Osteocyte (in vitro differentiated cells): ENCODE measurements around the gene ATP2A2. TPM values are rescaled to one million over a fixed set of nuclear protein-coding genes. Genes with fewer than 3 reads are reported as not detected.

Experiments
- DNase-seq: peaks from one replicate; pipeline ENCODE4 v3.0.0; 2021; ENCODE audit warnings: mixed read lengths; ENCODE audit not compliant: unreplicated experiment; ENCODE audit errors: extremely low spot score
- H3K27ac Mint-ChIP-seq: one replicate; pipeline ENCODE4 v1.8.0; 2021; ENCODE audit warnings: mild to moderate bottlenecking, mixed read lengths; ENCODE audit not compliant: unreplicated experiment
- H3K27me3 Mint-ChIP-seq: one replicate; pipeline ENCODE4 v1.8.0; 2021; ENCODE audit warnings: mixed read lengths; ENCODE audit not compliant: unreplicated experiment
- H3K36me3 Mint-ChIP-seq: one replicate; pipeline ENCODE4 v1.8.0; 2021; ENCODE audit warnings: mixed read lengths; ENCODE audit not compliant: unreplicated experiment
- H3K4me1 Mint-ChIP-seq: one replicate; pipeline ENCODE4 v1.8.0; 2021; ENCODE audit warnings: mixed read lengths; ENCODE audit not compliant: unreplicated experiment
- H3K4me3 Mint-ChIP-seq: one replicate; pipeline ENCODE4 v1.8.0; 2021; ENCODE audit warnings: mild to moderate bottlenecking, moderate library complexity, mixed read lengths; ENCODE audit not compliant: unreplicated experiment
- H3K9me3 Mint-ChIP-seq: one replicate; pipeline ENCODE4 v1.8.0; 2021; ENCODE audit warnings: mixed read lengths; ENCODE audit not compliant: unreplicated experiment
- CTCF ChIP-seq: fragments of 200-600 bp; sonication (generic); IDR thresholded peaks from 2 replicates; pipeline ENCODE4 v1.5.0; 2021; ENCODE audit warnings: antibody characterized with exemption, mild to moderate bottlenecking, moderate library complexity
- total RNA-seq: library from RNA; stranded (reverse); gene quantifications from 2 replicates; pipeline ENCODE4 v1.2.1, GENCODE V29; 2021

The ATP2A2 gene
- total RNA-seq, 1 donor from 2014 or later = 183 TPM

GRCh38 chr12:110247340-110248095, 33.5 kb upstream of the ATP2A2 start:
- Mint-ChIP-seq H3K27ac (peak overlapping the region; percentile 70), H3K4me1 (peaks cover 40% of the 10 kb centered on the region), H3K9me3 (no peaks in the 10 kb centered on the region), H3K36me3 (peaks cover 8% of the 10 kb centered on the region), H3K27me3 (no peaks in the 10 kb centered on the region), H3K4me3 (no peak overlapping the region)
- no peak for DNase-seq
- TF ChIP-seq CTCF = no peak

GRCh38 chr12:110248096-110248447, 33.0 kb upstream of the ATP2A2 start:
- Mint-ChIP-seq H3K27ac (no peak overlapping the region), H3K4me1 (peaks cover 43% of the 10 kb centered on the region), H3K4me3 (no peak overlapping the region), H3K27me3 (no peaks in the 10 kb centered on the region), H3K36me3 (peaks cover 7% of the 10 kb centered on the region), H3K9me3 (no peaks in the 10 kb centered on the region)
- no peak for DNase-seq
- TF ChIP-seq CTCF = no peak

GRCh38 chr12:110249105-110249504, 31.9 kb upstream of the ATP2A2 start:
- H3K4me3 Mint-ChIP-seq = no peak overlapping the region
- H3K27me3 Mint-ChIP-seq = no peaks in the 10 kb centered on the region
- TF ChIP-seq CTCF = no peak
- no peak for DNase-seq
- H3K27ac Mint-ChIP-seq = peak overlapping the region; percentile 64
- H3K4me1 Mint-ChIP-seq = peaks cover 49% of the 10 kb centered on the region
- no peaks in the 10 kb centered on the region for H3K9me3 Mint-ChIP-seq
- peaks cover 5% of the 10 kb centered on the region for H3K36me3 Mint-ChIP-seq

- H3K27ac Mint-ChIP-seq = peak overlapping the region; percentile 42
- peaks cover 49% of the 10 kb centered on the region for H3K4me1 Mint-ChIP-seq
- H3K9me3 Mint-ChIP-seq = no peaks in the 10 kb centered on the region
- no peak for DNase-seq
- H3K36me3 Mint-ChIP-seq = peaks cover 5% of the 10 kb centered on the region
- H3K27me3 Mint-ChIP-seq = no peaks in the 10 kb centered on the region
- no peak for TF ChIP-seq CTCF
- H3K4me3 Mint-ChIP-seq = no peak overlapping the region
Observed at GRCh38 chr12:110249716-110250225, 31.3 kb upstream of the ATP2A2 start.

GRCh38 chr12:110251381-110251780, 29.7 kb upstream of the ATP2A2 start:
- H3K36me3 Mint-ChIP-seq = peaks cover 2% of the 10 kb centered on the region
- TF ChIP-seq CTCF = no peak
- peaks cover 51% of the 10 kb centered on the region for H3K4me1 Mint-ChIP-seq
- no peaks in the 10 kb centered on the region for H3K9me3 Mint-ChIP-seq
- H3K27ac Mint-ChIP-seq = no peak overlapping the region
- no peaks in the 10 kb centered on the region for H3K27me3 Mint-ChIP-seq
- H3K4me3 Mint-ChIP-seq = no peak overlapping the region
- no peak for DNase-seq
